Stimulated activated CD8-positive, alpha-beta memory T cell treated with anti-CD3 and anti-CD28 coated beads, Interleukin-4, amount 100 ng/mL, for 4 hours (primary cell): Measurements from ENCODE around the gene ZNF684.
"Not testable (repeated sequence)": the region's sequence is repeated elsewhere in the genome, so short reads cannot be mapped to it uniquely, and the experiment has no call there.

Experiments
- DNase-seq, 2 donors: peaks; one replicate each; pipeline ENCODE4 v3.0.0-alpha.2; 2020; ENCODE audit warnings: low read depth in 2 of 2, low spot score in 1 of 2

The ZNF684 gene

GRCh38 chr1:40567825-40568224, 36.4 kb downstream of the ZNF684 start:
- no peak for DNase-seq

- DNase-seq = not testable (repeated sequence)
These were observed 43.4 kb downstream of the ZNF684 start for GRCh38 chr1:40574805-40575204.

GRCh38 chr1:40575336-40575735, 43.9 kb downstream of the ZNF684 start:
- no peak for DNase-seq

GRCh38 chr1:40582116-40582515, 50.7 kb downstream of the ZNF684 start:
- no peak for DNase-seq

- no peak for DNase-seq
These were observed 52.5 kb downstream of the ZNF684 start for GRCh38 chr1:40583980-40584379.

GRCh38 chr1:40588586-40588985, 57.1 kb downstream of the ZNF684 start:
- DNase-seq = no peak

GRCh38 chr1:40592107-40592803, 60.8 kb downstream of the ZNF684 start:
- DNase-seq = no peak

GRCh38 chr1:40593449-40594186, 62.2 kb downstream of the ZNF684 start:
- no peak for DNase-seq

- DNase-seq = no peak
These were observed 62.7 kb downstream of the ZNF684 start for GRCh38 chr1:40594187-40594531.

- DNase-seq = no peak
These were observed 64.2 kb downstream of the ZNF684 start for GRCh38 chr1:40595623-40596022.
